IMR-90 (cell line): ENCODE measurements around the gene SLC25A30. TPM values are rescaled to one million over a fixed set of nuclear protein-coding genes. Genes with fewer than 3 reads are reported as not detected.

ENCODE experiments used
- ATAC-seq: fragments of 200-7000 bp; cut with Tn5 transposase; 2 replicates; pipeline ENCODE4 v1.9.1; 2020; ENCODE audit warnings: low read depth, mild to moderate bottlenecking, moderate library complexity
- BruUV-seq: library from RNA; stranded (reverse); fragments of 400-500 nt; replicated peaks from 2 replicates; lab custom pipeline; 2021; lab: Mats Ljungman, UMichigan
- CTCF ChIA-PET: fragments of 300-600 bp; formaldehyde crosslinking; extraction: SDS; loops from one replicate; lab custom pipeline; 2021; ENCODE audit warnings: antibody characterized with exemption; lab: Yijun Ruan, JAX
- POLR2A ChIA-PET: fragments of 300-600 bp; sonication (Branson Sonifier 250); formaldehyde crosslinking; loops from one replicate; lab custom pipeline; 2022; ENCODE audit warnings: antibody characterized with exemption; ENCODE audit not compliant: unreplicated experiment; lab: Charles Lee
- DNase-seq: peaks from one replicate; pipeline ENCODE4 v3.0.0; 2013
- H2AFZ ChIP-seq: replicated peaks from 2 replicates; pipeline ENCODE3; 2013; ENCODE audit warnings: low read length, mild to moderate bottlenecking; ENCODE audit not compliant: poor library complexity
- H2AK5ac ChIP-seq: 2 replicates; pipeline ENCODE4 v1.6.1; 2013; ENCODE audit warnings: low read depth, low read length, inconsistent platforms
- H2AK9ac ChIP-seq: replicated peaks from 2 replicates; pipeline ENCODE3; 2013; ENCODE audit warnings: mild to moderate bottlenecking, low read depth, low read length, moderate library complexity; ENCODE audit not compliant: poor library complexity
- H2BK120ac ChIP-seq: 2 replicates; pipeline ENCODE4 v1.6.1; 2013; ENCODE audit warnings: low read depth, low read length, inconsistent platforms
- H2BK15ac ChIP-seq: 3 replicates; pipeline ENCODE4 v1.6.1; 2013; ENCODE audit warnings: low read depth, low read length, inconsistent platforms
- H2BK20ac ChIP-seq: 2 replicates; pipeline ENCODE4 v1.6.1; 2013; ENCODE audit warnings: low read depth, mild to moderate bottlenecking, inconsistent platforms, low read length, moderate library complexity
- H2BK5ac ChIP-seq: 2 replicates; pipeline ENCODE4 v1.6.1; 2013; ENCODE audit warnings: mild to moderate bottlenecking, low read depth, low read length, inconsistent platforms; ENCODE audit not compliant: poor library complexity, severe bottlenecking
- H3K14ac ChIP-seq: replicated peaks from 2 replicates; pipeline ENCODE4 v1.6.1; 2013; ENCODE audit warnings: low read depth, low read length, inconsistent platforms
- H3K18ac ChIP-seq: 2 replicates; pipeline ENCODE4 v1.6.1; 2013; ENCODE audit warnings: low read depth, low read length, control low read depth
- H3K23ac ChIP-seq: 2 replicates; pipeline ENCODE4 v1.6.1; 2013; ENCODE audit warnings: low read depth, low read length, inconsistent platforms
- H3K27ac ChIP-seq: 2 replicates; pipeline ENCODE4 v1.5.1; 2013; ENCODE audit warnings: mild to moderate bottlenecking, control low read depth, low read length; ENCODE audit not compliant: insufficient read depth
- H3K27me3 ChIP-seq: 2 replicates; pipeline ENCODE4 v1.6.1; 2013; ENCODE audit warnings: low read length; ENCODE audit not compliant: control insufficient read depth, insufficient read depth
- H3K36me3 ChIP-seq: 2 replicates; pipeline ENCODE4 v1.6.1; 2013; ENCODE audit warnings: low read length, mixed read lengths; ENCODE audit not compliant: control insufficient read depth, insufficient read depth
- H3K4ac ChIP-seq: 2 replicates; pipeline ENCODE4 v1.6.1; 2013; ENCODE audit warnings: low read depth, low read length, inconsistent platforms
- H3K4me1 ChIP-seq: 2 replicates; pipeline ENCODE4 v1.6.1; 2013; ENCODE audit warnings: low read length, mixed read lengths; ENCODE audit not compliant: control insufficient read depth, insufficient read depth
- H3K4me2 ChIP-seq: 2 replicates; pipeline ENCODE4 v1.6.1; 2013; ENCODE audit warnings: low read depth, mild to moderate bottlenecking, control low read depth, low read length, moderate library complexity
- H3K4me3 ChIP-seq: 2 replicates; pipeline ENCODE4 v1.5.1; 2013; ENCODE audit warnings: low read depth, mild to moderate bottlenecking, control low read depth, low read length, moderate library complexity; ENCODE audit not compliant: insufficient read depth
- H3K56ac ChIP-seq: 2 replicates; pipeline ENCODE4 v1.6.1; 2013; ENCODE audit warnings: low read length, inconsistent platforms; ENCODE audit not compliant: insufficient read depth; ENCODE audit errors: extremely low read depth
- H3K79me1 ChIP-seq, 2 experiments: 2 replicates each; pipeline ENCODE4 v1.6.1; 2013; ENCODE audit warnings: low read length in 2 of 2, inconsistent platforms in 1 of 2, low read depth in 1 of 2
- H3K9ac ChIP-seq: 2 replicates; pipeline ENCODE4 v1.6.1; 2013; ENCODE audit warnings: low read depth, low read length, control low read depth
- H3K9me1 ChIP-seq: 2 replicates; pipeline ENCODE4 v1.6.1; 2013; ENCODE audit warnings: low read length, inconsistent platforms; ENCODE audit not compliant: insufficient read depth
- H3K9me3 ChIP-seq: 2 replicates; pipeline ENCODE4 v1.6.1; 2013; ENCODE audit warnings: low read length; ENCODE audit not compliant: control insufficient read depth, insufficient read depth
- H4K20me1 ChIP-seq: 2 replicates; pipeline ENCODE4 v1.6.1; 2013; ENCODE audit warnings: low read length, inconsistent platforms; ENCODE audit not compliant: insufficient read depth
- H4K5ac ChIP-seq: 2 replicates; pipeline ENCODE4 v1.6.1; 2013; ENCODE audit warnings: mild to moderate bottlenecking, low read depth, low read length, control low read depth
- H4K8ac ChIP-seq, 2 experiments: 2 replicates each; pipeline ENCODE4 v1.6.1; 2013; ENCODE audit warnings: low read depth in 2 of 2, low read length in 2 of 2, control low read depth in 1 of 2, inconsistent platforms in 1 of 2
- H4K91ac ChIP-seq: 2 replicates; pipeline ENCODE4 v1.6.1; 2013; ENCODE audit warnings: low read depth, low read length, inconsistent platforms; ENCODE audit not compliant: insufficient read depth
- BHLHE40 ChIP-seq: fragments of 150-350 bp; IDR thresholded peaks from 2 replicates; pipeline ENCODE4 v1.6.1; 2016; ENCODE audit warnings: mild to moderate bottlenecking, low read depth, low read length
- CHD1 ChIP-seq: IDR thresholded peaks from 2 replicates; pipeline ENCODE4 v1.6.1; 2012; ENCODE audit warnings: low read depth, low read length, improper control_type of control experiment
- MAFK ChIP-seq: IDR thresholded peaks from 2 replicates; pipeline ENCODE4 v1.6.1; 2012; ENCODE audit warnings: low read depth, low read length, improper control_type of control experiment
- MAZ ChIP-seq: IDR thresholded peaks from 2 replicates; pipeline ENCODE4 v1.6.1; 2012; ENCODE audit warnings: low read depth, mild to moderate bottlenecking, low read length, improper control_type of control experiment, moderate library complexity, borderline replicate concordance
- NFE2L2 ChIP-seq: fragments of 150-350 bp; IDR thresholded peaks from 2 replicates; pipeline ENCODE4 v1.6.1; 2016; ENCODE audit warnings: low read depth, mild to moderate bottlenecking, low read length
- POLR2A ChIP-seq: IDR thresholded peaks from 2 replicates; pipeline ENCODE4 v1.6.1; 2012; ENCODE audit warnings: mild to moderate bottlenecking, low read depth, low read length
- RAD21 ChIP-seq: IDR thresholded peaks from 2 replicates; pipeline ENCODE4 v1.6.1; 2012; ENCODE audit warnings: low read length, improper control_type of control experiment
- SMC3 ChIP-seq: fragments of 150-350 bp; IDR thresholded peaks from 2 replicates; pipeline ENCODE4 v1.6.1; 2016; ENCODE audit warnings: low read depth, mild to moderate bottlenecking, antibody characterized with exemption, low read length, moderate library complexity
- WGBS, 2 experiments: methylation state at CpG; one replicate each; pipeline versions ENCODE4 v1.1.5 to v1.1.7; 2013; ENCODE audit warnings: missing lambda C conversion rate in 2 of 2; ENCODE audit not compliant: insufficient read length in 1 of 2; ENCODE audit errors: extremely low coverage in 2 of 2; 5-methylcytosine and 5-hydroxymethylcytosine counted together
- dilution Hi-C: fragments of 300-500 bp; cut with HindIII; formaldehyde crosslinking; loops from one replicate; pipeline ENCODE4 v1.14.3; 2018; ENCODE audit warnings: low sequenced_read_pairs; ENCODE audit not compliant: unreplicated experiment
- in situ Hi-C: fragments of 300-500 bp; cut with MboI; formaldehyde crosslinking; loops from 3 replicates; pipeline ENCODE4 v1.14.3; 2019; ENCODE audit warnings: low sequenced_read_pairs, inconsistent platforms, mixed read lengths
- intact Hi-C: fragments of 100-400 bp; cut with micrococcal nuclease; formaldehyde crosslinking; loops from 2 replicates; pipeline ENCODE4 v1.10.0; 2022
- polyA plus RNA-seq, 3 experiments: library from polyadenylated mRNA; depleted of rRNA; stranded (reverse); fragments of >200 nt; gene quantifications; 2 replicates each; pipeline ENCODE4 v1.2.3, GENCODE V29; 2012; ENCODE audit warnings: low replicate concordance in 1 of 3
- total RNA-seq: library from RNA; depleted of rRNA; stranded (reverse); fragments of >200 nt; gene quantifications from 2 replicates; pipeline ENCODE4 v1.2.3, GENCODE V29; 2012
- TF ChIP-seq, protein P1 (sequence below): conservative IDR thresholded peaks from 2 replicates; pipeline ENCODE4 v1.5.1; 2012; ENCODE audit warnings: mild to moderate bottlenecking, low read depth, low read length, improper control_type of control experiment
- TF ChIP-seq, protein P2 (sequence below): fragments of 150-350 bp; IDR thresholded peaks from 2 replicates; pipeline ENCODE4 v1.6.1; 2016; ENCODE audit warnings: low read depth, mild to moderate bottlenecking, low read length, moderate library complexity, borderline replicate concordance

Gene SLC25A30
- total and polyA plus RNA-seq, 2 of the 4 experiments (the other 2 are of a cell fraction) = 9.9 to 19.4 TPM

DNA sequence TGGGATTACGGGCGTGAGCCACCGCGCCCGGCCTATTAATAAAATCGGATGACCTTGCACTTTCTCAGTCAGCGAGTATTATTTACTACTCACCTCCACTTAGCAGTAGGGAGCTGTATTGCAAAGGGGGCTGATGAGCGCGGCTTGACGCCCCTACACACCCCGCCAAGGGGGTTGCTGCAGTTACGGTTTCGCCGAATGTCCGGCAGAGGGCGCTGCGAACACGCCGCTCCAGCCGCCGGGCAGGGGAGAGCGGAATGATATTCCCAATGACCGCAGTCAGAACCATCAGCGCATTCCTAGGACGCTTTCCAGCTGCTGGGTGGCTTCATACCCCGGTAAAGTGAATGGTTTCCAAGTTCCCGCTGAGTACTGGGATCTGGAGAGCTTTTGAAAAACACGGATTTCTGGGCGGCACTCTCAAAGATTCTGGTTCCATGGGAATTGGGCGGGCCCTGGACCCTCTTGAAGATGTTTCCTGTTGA is 47.2 kb downstream of the SLC25A30 start:
- no peak overlapping the region for H2BK20ac ChIP-seq
- H3K9me1 ChIP-seq = peaks cover 9% of the 10 kb centered on the region
- intact Hi-C loops = loop anchor here (5.0 kb wide), 3 partner anchors 41 to 251 kb away; no protein-coding TSS in a partner anchor
- no peak overlapping the region for H2BK15ac ChIP-seq
- no peaks in the 10 kb centered on the region for H3K27me3 ChIP-seq
- DNase-seq = peak; percentile 84
- no peak overlapping the region; the same call in 1 of the 2 replicates for H3K56ac ChIP-seq
- CTCF ChIA-PET = interaction anchor here (0.6 to 1.6 kb wide), 11 partner anchors 9 to 422 kb away, joined by 3 to 8 read pairs (median 4); no protein-coding TSS in a partner anchor
- no peak overlapping the region for H3K18ac ChIP-seq
- H3K4me1 ChIP-seq = peaks cover 12% of the 10 kb centered on the region
- dilution Hi-C loops = no loop called here
- peak overlapping the region in 1 of 2 experiments; percentile 39; a peak in 1 of 4 replicates for H4K8ac ChIP-seq
- H3K9me3 ChIP-seq = no peaks in the 10 kb centered on the region
- H3K36me3 ChIP-seq = peaks cover 6% of the 10 kb centered on the region; the same call in 1 of the 2 replicates
- BruUV-seq = no TSS peak
- peaks cover 2 to 19% of the 10 kb centered on the region in 2 experiments; a peak in 1 of 4 replicates for H3K79me1 ChIP-seq
- no peak overlapping the region for H4K5ac ChIP-seq
- no peak overlapping the region; the same call in 1 of the 2 replicates for H3K27ac ChIP-seq
- TF ChIP-seq RAD21 (peak; percentile 92), NFE2L2 (no peak), SMC3 (peak; percentile 75), POLR2A (no peak), MAFK (peak; percentile 58; the same call in 1 of the 2 replicates), MAZ (peak; percentile 76; the same call in 1 of the 2 replicates), BHLHE40 (no peak), CHD1 (no peak)
- TF ChIP-seq, protein P1, sequence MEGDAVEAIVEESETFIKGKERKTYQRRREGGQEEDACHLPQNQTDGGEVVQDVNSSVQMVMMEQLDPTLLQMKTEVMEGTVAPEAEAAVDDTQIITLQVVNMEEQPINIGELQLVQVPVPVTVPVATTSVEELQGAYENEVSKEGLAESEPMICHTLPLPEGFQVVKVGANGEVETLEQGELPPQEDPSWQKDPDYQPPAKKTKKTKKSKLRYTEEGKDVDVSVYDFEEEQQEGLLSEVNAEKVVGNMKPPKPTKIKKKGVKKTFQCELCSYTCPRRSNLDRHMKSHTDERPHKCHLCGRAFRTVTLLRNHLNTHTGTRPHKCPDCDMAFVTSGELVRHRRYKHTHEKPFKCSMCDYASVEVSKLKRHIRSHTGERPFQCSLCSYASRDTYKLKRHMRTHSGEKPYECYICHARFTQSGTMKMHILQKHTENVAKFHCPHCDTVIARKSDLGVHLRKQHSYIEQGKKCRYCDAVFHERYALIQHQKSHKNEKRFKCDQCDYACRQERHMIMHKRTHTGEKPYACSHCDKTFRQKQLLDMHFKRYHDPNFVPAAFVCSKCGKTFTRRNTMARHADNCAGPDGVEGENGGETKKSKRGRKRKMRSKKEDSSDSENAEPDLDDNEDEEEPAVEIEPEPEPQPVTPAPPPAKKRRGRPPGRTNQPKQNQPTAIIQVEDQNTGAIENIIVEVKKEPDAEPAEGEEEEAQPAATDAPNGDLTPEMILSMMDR = peak; percentile 94
- TF ChIP-seq, protein P2, sequence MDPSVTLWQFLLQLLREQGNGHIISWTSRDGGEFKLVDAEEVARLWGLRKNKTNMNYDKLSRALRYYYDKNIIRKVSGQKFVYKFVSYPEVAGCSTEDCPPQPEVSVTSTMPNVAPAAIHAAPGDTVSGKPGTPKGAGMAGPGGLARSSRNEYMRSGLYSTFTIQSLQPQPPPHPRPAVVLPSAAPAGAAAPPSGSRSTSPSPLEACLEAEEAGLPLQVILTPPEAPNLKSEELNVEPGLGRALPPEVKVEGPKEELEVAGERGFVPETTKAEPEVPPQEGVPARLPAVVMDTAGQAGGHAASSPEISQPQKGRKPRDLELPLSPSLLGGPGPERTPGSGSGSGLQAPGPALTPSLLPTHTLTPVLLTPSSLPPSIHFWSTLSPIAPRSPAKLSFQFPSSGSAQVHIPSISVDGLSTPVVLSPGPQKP = no peak
- peak overlapping the region; percentile 39; the same call in 1 of the 2 replicates for H2BK120ac ChIP-seq
- no peak overlapping the region for H3K9ac ChIP-seq
- POLR2A ChIA-PET = interaction anchor here (0.7 kb wide), 1 partner anchor 310 kb away, joined by 3 read pairs; no protein-coding TSS in a partner anchor
- H3K4me2 ChIP-seq = no peak overlapping the region; the same call in 1 of the 2 replicates
- ATAC-seq = peak; percentile 84
- H4K20me1 ChIP-seq = no peaks in the 10 kb centered on the region
- peak overlapping the region; percentile 12 for H2AFZ ChIP-seq
- H3K4me3 ChIP-seq = no peak overlapping the region
- H3K23ac ChIP-seq = no peak overlapping the region
- peak overlapping the region; percentile 74 for H2AK5ac ChIP-seq
- H2BK5ac ChIP-seq = no peak overlapping the region
- peak overlapping the region; percentile 38 for H2AK9ac ChIP-seq
- in situ Hi-C loops = loop anchor here (25.0 kb wide), 1 partner anchor 616 kb away; no protein-coding TSS in a partner anchor
- peak overlapping the region; percentile 45; the same call in 1 of the 2 replicates for H4K91ac ChIP-seq
- H3K4ac ChIP-seq = peak overlapping the region; percentile 47; the same call in 1 of the 2 replicates
- 5% methylated on average over 17 of the region's 30 CpGs; no CpG with 5 or more reads in 1 of the 2 experiments for WGBS, 2 experiments
- 0 out of 2 replicates have a peak overlapping the region, but pooled peaks have one; percentile 46 for H3K14ac ChIP-seq
